Stomach smooth muscle (tissue), 2 donors: ENCODE measurements around the gene AP1M2.

ENCODE experiments used
- H3K27ac ChIP-seq: one replicate; pipeline ENCODE4 v1.7.0; 2013; ENCODE audit warnings: mild to moderate bottlenecking, low read length, inconsistent platforms
- H3K27me3 ChIP-seq, 2 donors: one replicate each; pipeline ENCODE4 v1.7.0; 2013; ENCODE audit warnings: low read length in 2 of 2; ENCODE audit not compliant: insufficient read depth in 2 of 2, control insufficient read depth in 1 of 2
- H3K36me3 ChIP-seq, 2 donors: one replicate each; pipeline ENCODE4 v1.7.0; 2013; ENCODE audit warnings: low read length in 2 of 2; ENCODE audit not compliant: control insufficient read depth in 2 of 2, insufficient read depth in 2 of 2
- H3K4me1 ChIP-seq: one replicate; pipeline ENCODE4 v1.7.0; 2013; ENCODE audit warnings: low read length; ENCODE audit not compliant: control insufficient read depth, insufficient read depth
- H3K4me3 ChIP-seq, 2 donors: one replicate each; pipeline ENCODE4 v1.7.0; 2013; ENCODE audit warnings: low read length in 2 of 2
- H3K9ac ChIP-seq, 2 donors: one replicate each; pipeline ENCODE4 v1.7.0; 2013; ENCODE audit warnings: low read length in 2 of 2, mild to moderate bottlenecking in 1 of 2
- H3K9me3 ChIP-seq, 2 donors: one replicate each; pipeline ENCODE4 v1.7.0; 2013; ENCODE audit warnings: low read length in 2 of 2; ENCODE audit not compliant: control insufficient read depth in 2 of 2
- donor health status: healthy.
- donor health status: Pancreatic carcinoma.

The AP1M2 gene

DNA sequence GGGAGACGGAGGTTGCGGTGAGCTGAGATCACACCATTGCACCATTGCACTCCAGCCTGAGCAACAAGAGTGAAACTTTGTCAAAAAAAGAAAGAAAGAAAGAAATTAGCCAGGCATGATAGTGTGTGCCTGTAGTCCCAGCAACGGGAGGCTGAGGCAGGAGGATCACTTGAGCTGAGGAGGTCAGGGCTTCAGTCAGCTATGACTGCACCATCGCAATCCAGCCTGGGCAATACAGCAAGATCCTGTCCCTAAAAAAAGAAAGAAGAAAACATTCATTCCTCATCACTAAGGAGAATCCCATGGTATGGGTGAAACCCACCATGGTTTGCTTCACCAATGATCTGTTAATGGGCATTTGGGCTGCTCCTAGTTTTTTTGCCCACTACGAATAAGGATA lies 13.0 kb upstream of the AP1M2 start:
- peaks cover 19% of the 10 kb centered on the region for H3K4me1 ChIP-seq

GRCh38 chr19:10593820-10594637 lies 6.9 kb upstream of the AP1M2 start:
- Histone ChIP-seq H3K27me3 (peaks cover 3 to 4% of the 10 kb centered on the region in 2 donors), H3K27ac (no peak overlapping the region), H3K4me3 (no peak overlapping the region), H3K4me1 (no peaks in the 10 kb centered on the region), H3K9me3 (no peaks in the 10 kb centered on the region), H3K9ac (no peak overlapping the region), H3K36me3 (no peaks in the 10 kb centered on the region)

More for the DNA sequence above, 13.0 kb upstream of the AP1M2 start:
- Histone ChIP-seq H3K36me3 (no peaks in the 10 kb centered on the region), H3K27ac (no peak overlapping the region), H3K9ac (no peak overlapping the region), H3K4me3 (no peak overlapping the region), H3K27me3 (no peaks in the 10 kb centered on the region), H3K9me3 (no peaks in the 10 kb centered on the region)

DNA sequence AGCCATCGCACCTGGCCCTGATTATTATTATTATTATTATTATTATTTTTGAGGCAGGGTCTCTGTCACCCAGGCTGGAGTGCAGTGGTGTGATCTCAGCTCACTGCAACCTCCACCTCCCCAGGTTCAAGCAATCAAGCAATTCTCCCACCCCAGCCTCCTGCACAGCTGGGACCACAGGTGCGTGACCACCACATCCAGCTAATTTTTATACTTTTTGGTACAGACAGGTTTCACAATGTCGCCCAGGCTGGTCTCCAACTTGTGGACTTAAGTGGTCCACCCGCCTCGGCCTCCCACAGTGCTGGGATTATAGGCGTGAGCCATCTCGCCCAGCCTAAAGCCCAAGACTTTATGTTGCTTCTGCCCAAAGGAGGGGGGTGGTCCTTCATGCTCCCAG lies 6.0 kb upstream of the AP1M2 start:
- no peak overlapping the region for H3K27ac ChIP-seq
- H3K36me3 ChIP-seq, result no peaks in the 10 kb centered on the region
- H3K9me3 ChIP-seq, result no peaks in the 10 kb centered on the region
- H3K4me1 ChIP-seq, result no peaks in the 10 kb centered on the region
- no peak overlapping the region for H3K4me3 ChIP-seq
- peaks cover 3 to 4% of the 10 kb centered on the region in 2 donors for H3K27me3 ChIP-seq
- H3K9ac ChIP-seq, result no peak overlapping the region

DNA sequence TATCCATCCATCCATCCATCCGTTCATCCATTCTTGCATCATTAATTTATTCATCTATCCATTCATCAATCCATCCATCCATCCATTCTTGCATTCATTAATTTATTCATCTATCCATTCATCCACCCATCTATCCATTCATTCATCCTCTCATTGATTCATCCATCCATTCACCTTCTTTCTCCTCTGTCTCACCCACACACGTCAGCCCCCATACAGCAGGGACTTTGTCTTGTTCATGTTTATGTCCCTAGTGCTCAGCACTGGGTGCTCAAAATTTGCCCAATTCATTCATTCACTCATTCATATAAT lies 683 bp upstream of the AP1M2 start:
- Histone ChIP-seq H3K4me1 (no peaks in the 10 kb centered on the region), H3K36me3 (no peaks in the 10 kb centered on the region), H3K27me3 (peaks cover 9 to 16% of the 10 kb centered on the region in 2 donors), H3K9ac (no peak overlapping the region), H3K9me3 (no peaks in the 10 kb centered on the region), H3K4me3 (no peak overlapping the region), H3K27ac (no peak overlapping the region)

DNA sequence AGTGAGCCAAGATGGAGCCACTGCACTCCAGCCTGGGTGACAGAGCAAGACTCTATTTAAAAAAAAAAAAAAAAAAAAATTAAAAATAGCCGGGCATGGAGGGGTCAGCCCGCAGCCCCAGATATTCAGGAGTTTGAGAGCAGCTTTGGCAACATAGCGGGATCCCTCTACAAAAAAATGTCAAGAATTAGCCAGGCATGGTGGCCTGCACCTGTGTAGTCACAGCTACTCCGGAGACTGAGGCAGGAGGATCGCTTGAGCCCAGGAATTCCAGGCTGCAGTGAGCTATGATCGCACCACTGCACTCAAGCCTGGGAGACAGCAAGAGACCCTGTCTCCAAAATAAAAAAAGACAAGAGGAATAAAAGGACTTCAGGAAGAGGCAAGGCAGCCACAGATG lies 716 bp downstream of the AP1M2 start:
- H3K27me3 ChIP-seq, result peaks cover 9 to 16% of the 10 kb centered on the region in 2 donors
- H3K9me3 ChIP-seq, result no peaks in the 10 kb centered on the region
- no peak overlapping the region for H3K4me3 ChIP-seq
- H3K4me1 ChIP-seq, result peaks cover 1% of the 10 kb centered on the region
- H3K27ac ChIP-seq, result no peak overlapping the region
- no peak overlapping the region for H3K9ac ChIP-seq
- H3K36me3 ChIP-seq, result no peaks in the 10 kb centered on the region

- Histone ChIP-seq H3K27me3 (peaks cover 8 to 13% of the 10 kb centered on the region in 2 donors), H3K4me1 (peaks cover 7% of the 10 kb centered on the region), H3K9me3 (no peaks in the 10 kb centered on the region), H3K36me3 (no peaks in the 10 kb centered on the region), H3K4me3 (no peak overlapping the region), H3K9ac (no peak overlapping the region), H3K27ac (no peak overlapping the region)
These were observed 3.9 kb downstream of the AP1M2 start for GRCh38 chr19:10583036-10583776.

GRCh38 chr19:10582091-10582490 lies 5.0 kb downstream of the AP1M2 start:
- H3K4me1 ChIP-seq, result peaks cover 7% of the 10 kb centered on the region
- H3K9ac ChIP-seq, result no peak overlapping the region
- H3K9me3 ChIP-seq, result no peaks in the 10 kb centered on the region
- H3K27ac ChIP-seq, result no peak overlapping the region
- H3K4me3 ChIP-seq, result no peak overlapping the region
- no peaks in the 10 kb centered on the region for H3K36me3 ChIP-seq
- H3K27me3 ChIP-seq, result peaks cover 5 to 7% of the 10 kb centered on the region in 2 donors

GRCh38 chr19:10580979-10581631 lies 6.0 kb downstream of the AP1M2 start:
- Histone ChIP-seq H3K4me1 (peaks cover 7% of the 10 kb centered on the region), H3K4me3 (peak overlapping the region; percentile 60 to 66), H3K27ac (no peak overlapping the region), H3K27me3 (peaks cover 0 to 2% of the 10 kb centered on the region in 2 donors), H3K9ac (peak overlapping the region in 1 of 2 donors; percentile 32), H3K36me3 (no peaks in the 10 kb centered on the region), H3K9me3 (no peaks in the 10 kb centered on the region)

- Histone ChIP-seq H3K36me3 (no peaks in the 10 kb centered on the region), H3K4me3 (no peak overlapping the region), H3K4me1 (peaks cover 7% of the 10 kb centered on the region), H3K9ac (no peak overlapping the region), H3K9me3 (no peaks in the 10 kb centered on the region), H3K27me3 (peaks cover 0 to 2% of the 10 kb centered on the region in 2 donors), H3K27ac (no peak overlapping the region)
These were observed 9.2 kb downstream of the AP1M2 start for GRCh38 chr19:10577951-10578350.

- no peak overlapping the region for H3K27ac ChIP-seq
- no peaks in the 10 kb centered on the region for H3K9me3 ChIP-seq
These were observed 11.9 kb downstream of the AP1M2 start for GRCh38 chr19:10575011-10575716.

More at GRCh38 chr19:10575011-10575716, 11.9 kb downstream of the AP1M2 start:
- Histone ChIP-seq H3K9ac (no peak overlapping the region), H3K4me1 (no peaks in the 10 kb centered on the region), H3K27me3 (peaks cover 0 to 2% of the 10 kb centered on the region in 2 donors), H3K36me3 (no peaks in the 10 kb centered on the region), H3K4me3 (no peak overlapping the region)
